GF-D8 (cell line): ENCODE results near the gene RAMACL.
"Not testable (repeated sequence)": the region's sequence is repeated elsewhere in the genome, so short reads cannot be mapped to it uniquely, and the experiment has no call there.

Experiments
- DNase-seq: peaks from one replicate; lab custom pipeline; 2025; lab: John Stamatoyannopoulos, UW

Gene RAMACL

DNA sequence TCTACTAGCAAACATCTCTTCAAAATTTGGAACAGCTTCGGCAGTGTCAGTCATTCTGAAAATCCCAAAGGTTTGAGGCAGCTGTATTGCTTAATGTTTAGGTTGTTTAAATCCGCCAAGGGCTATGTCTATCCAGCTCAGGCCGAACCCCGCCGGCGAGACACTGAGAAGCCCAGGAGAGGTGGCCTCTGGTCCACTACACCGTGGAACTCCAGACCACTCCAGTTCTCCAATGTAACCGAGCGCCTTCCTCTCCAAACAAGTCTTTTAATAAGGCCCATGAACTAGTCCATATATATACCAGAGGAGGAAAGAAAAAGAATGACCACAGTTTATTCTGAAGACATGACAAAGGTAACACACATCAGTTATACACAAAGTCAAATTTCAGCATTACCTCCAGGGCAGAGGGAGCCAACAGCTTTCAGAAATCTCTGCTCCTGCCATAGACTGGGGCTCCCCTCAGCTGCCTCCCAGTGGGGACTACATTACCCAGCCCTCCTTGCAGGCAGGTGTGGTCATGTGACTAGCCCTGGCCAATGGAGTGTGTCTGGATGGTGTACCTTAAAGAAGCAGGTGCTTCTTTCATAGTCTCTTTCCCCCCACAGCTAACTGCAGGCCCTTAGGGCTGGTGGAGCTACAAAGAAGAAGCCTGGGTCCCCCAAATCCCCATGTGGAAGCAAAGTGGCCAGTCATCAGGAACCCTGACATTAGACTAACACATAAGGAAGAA lies at the start of gene RAMACL:
Gene RAMACL (minus strand): TSS at position 255 of the 733 bp plus-strand sequence. CDS start 201 bp downstream, at position 54.
- DNase-seq: no peak

DNA sequence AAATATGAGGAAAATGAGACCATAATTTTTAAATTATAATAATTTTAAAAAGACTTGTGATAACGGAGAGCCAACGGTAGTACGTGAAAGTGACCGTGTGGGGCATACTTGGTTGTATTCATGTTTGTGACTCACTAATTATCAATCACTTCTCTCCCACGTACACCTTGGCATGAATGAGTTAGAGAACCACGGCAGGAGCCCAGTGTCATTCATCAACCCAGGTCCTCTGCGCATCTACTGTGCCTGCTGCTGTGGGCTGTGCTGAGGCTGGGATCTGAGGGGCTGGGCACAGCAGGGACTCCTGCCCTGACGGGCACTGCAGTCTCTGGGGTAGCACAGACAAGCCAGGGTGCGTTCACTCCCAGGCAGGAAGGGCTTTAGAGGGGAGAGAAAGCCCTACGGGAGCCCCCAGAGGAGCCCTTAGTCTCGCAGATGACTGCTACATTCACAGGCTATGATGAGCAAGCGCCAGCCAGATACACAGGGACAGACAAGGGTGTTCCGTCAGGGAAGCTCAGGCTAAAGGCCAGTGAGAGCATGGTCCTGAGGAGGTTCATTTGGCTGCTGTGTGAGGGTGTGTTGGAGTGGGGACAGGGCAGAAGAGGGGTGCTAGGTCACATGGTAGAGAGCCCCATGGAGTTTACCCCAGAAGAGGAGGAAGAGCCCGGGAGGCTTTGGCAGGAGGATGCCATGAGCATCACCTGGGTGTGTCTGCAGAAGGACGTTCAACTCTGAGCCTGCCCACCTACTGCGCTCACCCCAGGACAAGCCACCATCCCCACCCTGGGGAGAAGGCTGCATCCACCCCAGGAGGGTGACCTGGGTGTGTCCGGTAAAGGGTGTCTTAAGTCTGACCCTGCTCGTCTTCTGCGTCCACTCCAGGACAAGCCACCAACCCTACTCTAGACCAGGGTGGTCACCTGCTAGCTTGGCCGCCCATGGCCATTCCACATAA lies 48.8 kb upstream of the RAMACL start:
- DNase-seq: no peak

DNA sequence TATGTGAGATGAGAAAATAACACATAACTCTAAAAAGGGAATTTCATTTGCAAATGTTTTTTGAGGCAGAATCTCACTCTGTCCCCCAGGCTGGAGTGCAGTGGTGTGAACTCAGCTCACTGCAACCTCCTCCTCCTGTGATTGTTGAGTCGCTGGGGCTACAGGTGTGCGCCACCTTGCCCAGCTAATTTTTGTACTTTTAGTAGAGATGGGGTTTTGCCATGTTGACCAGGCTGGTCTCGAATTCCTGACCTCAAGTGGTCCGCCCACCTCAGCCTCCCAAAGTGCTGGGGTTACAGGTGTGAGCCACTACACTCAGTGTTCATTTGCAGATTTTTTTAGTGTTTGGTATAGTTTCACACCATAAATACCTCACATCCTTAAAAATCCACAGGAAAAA lies 48.1 kb upstream of the RAMACL start:
- not testable (repeated sequence) for DNase-seq

DNA sequence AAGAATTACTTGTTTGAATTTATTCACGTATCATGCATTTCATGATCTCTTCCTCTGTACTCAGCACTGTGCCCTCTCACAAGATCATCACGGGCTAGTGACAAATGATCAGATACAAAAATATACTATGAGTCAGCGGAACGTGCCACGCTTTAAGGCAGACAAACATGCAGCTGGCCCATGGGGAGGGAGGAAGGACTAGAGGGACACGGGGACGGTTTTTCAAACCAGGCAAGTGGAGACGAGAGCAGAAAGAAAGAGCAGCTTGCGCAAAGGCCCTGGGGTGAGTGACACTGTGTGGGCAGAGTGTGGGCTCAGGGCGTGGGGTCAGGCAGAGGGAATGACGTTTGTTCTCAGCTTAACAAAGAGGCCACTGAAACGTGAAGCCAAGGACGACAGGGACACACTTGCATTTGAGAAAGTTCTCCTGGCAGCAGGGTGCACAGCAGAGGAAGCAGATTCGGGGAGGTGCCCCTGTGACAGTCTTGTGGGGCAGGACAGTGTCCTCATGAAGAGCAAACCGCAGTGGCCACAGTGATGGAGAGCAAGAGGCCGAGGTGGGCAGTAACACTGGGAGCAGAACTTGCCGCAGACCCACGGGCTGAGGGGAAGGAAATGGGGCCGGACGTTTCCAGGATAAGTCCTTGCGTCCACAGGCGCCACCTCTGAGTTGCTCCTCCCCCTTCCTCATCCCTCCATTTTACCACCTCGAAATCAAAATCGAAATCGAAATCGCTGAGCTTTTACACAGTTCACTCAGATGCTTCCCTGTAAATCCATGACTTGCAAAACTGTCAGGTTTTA lies 47.5 kb upstream of the RAMACL start:
- no peak for DNase-seq

DNA sequence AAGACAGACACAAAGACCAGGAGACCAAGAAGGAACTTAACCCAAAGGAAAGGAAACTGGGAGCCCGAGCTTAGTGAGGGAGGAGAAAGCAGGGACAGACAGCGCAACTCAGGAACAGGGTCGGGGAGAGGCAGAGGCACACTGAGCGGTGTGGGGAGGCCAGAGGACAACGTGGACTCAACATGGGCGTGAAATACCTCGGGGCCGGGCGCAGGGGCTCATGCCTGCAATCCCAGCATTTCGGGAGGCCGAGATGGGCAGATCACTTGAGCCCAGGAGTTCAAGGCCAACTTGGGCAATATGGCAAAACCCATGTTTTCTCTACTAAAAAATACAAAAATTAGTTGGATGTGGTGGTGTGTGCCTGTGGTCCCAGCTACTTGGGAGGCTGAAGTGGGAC lies 46.3 kb upstream of the RAMACL start:
- no peak for DNase-seq

DNA sequence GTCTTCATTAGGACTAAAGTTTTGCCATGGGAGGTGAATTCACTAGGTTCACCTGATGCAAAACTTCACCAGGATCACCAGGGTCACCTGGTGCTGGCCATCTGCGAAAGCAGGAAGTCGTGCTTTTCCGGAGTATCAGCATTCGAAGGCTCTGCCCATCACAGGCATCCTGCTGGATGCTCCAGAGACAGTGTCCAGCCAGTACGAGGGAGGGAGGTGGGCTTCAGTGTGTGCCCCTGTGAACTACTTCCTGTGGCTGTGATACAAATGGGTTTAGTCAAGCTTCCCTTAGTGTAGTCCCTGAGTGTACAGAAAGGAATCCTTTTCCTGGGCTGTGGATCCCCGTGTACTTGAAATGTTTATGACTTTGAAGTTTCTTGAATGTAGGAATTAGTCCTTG lies 44.0 kb upstream of the RAMACL start:
- no peak for DNase-seq

DNA sequence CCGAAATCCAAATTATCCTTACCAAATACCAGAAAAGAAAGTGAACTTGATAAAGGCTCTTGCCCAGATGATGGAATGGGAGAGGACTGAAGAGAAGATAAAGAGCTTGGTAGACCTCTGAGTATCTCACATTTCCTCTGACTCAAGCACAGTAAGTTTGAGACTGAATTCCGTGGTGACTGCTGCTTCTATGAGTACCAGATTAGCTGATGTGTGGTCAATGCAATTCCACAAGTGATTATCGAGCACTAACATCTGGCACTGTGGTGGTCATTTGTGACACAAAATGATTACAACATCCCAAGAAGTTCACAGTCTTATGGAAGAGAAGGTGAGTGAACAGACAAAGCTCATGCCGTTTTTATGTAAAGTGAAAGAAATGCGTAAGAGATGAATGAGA lies 43.1 kb upstream of the RAMACL start:
- no peak for DNase-seq

DNA sequence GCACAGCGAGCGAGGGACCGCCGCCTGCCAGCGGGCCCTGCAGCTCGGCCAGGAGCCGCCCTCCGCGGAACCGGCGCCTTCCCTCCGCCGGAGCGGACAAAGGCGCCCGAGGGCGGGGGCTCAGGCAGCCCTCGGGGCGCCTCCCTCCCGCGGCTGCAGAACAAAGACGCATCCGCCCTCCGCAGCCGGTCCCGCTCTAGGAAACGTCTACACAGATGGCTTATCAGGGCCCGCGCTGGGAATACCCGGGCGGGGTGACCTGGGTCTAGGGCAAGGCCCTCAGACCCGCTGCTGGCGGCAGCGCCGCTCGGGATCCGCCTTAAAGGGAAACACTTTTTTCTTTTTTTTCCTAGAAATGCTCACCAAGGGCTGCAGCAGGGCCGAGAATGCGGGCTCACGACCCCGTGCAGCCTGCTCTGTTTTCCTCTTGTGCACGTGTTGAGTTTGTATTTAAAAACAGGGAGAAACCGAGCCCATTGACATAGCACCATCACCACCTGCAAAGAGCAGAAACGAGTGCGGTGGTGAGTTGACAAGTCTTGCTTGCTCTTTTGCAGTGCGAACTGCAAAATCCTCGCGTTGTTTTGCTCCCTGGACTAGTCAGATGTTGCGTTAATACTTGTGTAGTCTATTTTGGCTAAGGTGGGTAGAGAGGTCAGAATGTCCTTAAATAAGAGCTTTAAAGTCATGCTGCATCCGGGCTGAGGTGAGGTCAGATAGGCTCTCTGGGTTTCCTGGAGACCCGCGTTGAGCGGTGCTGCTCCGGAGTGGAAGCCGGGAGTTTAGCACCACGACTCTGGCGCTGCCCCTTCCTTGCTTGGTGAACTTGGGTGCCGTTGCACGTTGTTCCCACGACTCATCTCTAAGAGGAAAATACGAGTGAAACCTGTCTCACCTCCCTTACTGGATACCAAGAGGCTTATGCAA lies 41.7 kb upstream of the RAMACL start:
- DNase-seq: no peak

DNA sequence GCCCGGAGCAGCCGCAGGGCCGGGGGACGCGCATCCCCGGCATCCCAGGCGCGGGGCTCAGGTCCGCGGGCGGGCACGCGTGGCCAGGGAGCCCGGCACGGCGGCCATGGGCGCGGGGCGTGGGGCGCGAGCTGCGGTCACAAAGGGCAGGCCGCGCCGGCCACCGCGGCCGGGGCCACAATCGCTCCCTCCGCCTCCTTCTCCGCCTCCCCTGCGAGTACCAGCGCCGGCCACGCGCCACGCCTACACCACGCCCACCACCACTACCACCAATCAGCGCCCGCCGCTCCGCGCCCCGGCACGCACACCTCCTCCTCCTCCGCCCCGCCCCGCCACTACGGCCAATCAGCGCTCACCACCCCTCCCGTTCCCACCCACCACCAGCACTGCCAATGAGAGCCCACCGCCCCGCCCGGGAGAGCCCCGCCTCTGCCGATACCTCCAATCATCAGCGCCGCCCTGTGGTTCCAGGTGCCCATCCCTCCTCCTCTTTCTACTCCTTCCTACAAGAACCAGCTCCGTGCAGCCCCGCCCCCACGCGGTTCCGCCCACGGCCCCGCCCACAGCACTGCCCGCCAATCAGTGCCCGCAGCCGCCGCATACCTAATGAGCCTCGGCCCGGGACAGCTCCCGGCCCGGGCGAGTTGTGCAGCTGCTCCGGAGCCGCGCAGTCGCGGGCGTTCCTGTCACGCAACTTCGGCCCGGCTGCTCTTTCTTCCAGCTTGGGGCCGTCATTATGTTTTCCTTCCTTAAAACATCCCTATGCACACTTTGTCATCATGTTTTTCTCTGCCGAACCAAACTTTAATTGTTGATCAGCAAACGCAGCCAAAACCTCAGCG lies 40.8 kb upstream of the RAMACL start, which contains the start of gene RPS6KA2:
Gene RPS6KA2 (minus strand): TSS at position 219 of the 842 bp plus-strand sequence. CDS start 232 bp downstream, outside the sequence.
- DNase-seq: peak; percentile 88

DNA sequence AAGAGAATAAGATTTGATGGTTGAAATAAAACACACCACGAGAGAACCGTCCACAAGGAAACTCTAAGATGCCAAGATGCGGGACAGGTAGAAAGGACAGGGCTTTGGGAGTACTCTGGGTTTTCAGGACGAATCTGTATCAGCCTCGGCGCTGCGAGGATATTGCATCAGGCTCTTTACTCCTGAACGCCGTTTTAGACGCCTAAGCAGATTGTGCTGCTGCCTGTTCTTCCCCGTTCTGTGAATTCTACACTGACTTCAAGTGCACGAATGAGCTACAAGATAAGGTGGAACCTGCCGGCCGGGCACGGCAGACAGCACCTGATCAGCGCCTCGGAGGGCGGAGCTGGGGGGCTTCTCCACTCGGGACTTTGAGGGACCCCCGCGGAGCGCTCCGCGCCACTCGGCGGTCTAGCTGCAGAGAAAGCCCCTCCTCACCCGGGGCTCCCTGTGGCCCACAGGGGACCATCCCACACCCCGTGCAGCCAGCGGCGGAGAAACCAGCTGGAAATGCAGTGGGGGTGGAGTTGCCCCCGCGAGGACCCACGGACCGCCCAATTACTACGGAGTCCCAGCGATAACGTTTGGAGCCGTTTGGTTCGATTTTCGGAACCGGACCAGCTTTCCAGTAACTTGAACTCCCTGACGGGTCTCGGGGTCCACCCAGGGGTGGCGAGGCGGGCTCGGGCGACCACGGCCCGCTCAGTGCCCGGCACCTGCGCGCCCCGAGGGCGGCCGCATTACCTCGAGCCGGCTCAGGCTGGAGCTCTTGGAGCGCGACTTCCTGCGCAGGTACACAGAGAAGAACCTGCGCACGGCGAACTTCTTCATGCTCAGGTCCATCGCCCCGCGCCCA lies 39.9 kb upstream of the RAMACL start:
- no peak for DNase-seq

DNA sequence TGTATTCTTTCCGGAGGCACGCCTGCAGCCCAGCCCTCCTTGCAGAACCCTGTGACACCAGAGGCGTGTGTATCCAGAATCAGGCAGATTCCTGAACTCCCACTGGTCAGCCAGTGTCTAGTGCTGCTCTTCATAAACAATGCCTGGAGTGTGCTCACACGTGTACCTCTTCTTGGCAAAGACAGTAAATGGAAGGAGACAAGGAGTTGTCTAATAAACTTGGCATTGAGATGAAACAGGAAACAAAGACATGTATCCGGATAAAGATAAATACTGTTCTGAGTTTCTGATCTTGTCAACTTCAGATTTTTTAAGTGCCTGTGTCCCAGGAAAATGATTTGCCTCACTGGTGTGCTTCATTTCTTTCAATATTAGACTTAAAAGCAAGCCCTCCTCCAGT lies 38.9 kb upstream of the RAMACL start:
- no peak for DNase-seq

DNA sequence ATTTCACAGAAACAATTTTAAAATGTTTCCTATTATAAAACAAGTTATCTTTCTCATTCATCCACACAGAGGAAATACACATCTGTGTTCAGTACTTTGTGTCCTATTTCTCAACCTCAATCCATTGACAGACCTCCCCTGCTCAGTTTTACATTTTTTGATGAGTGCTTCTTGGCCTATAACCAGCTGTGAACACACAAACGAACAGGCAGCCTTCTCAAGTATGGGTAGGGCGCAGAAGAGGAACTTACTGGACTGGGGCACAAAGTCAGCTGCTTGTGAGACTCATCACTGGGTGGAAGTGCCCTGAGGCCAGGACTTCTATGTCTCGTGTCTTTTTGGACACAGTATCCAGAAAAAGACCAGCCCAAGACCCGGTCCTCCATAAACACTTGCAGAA lies 37.8 kb upstream of the RAMACL start:
- no peak for DNase-seq

DNA sequence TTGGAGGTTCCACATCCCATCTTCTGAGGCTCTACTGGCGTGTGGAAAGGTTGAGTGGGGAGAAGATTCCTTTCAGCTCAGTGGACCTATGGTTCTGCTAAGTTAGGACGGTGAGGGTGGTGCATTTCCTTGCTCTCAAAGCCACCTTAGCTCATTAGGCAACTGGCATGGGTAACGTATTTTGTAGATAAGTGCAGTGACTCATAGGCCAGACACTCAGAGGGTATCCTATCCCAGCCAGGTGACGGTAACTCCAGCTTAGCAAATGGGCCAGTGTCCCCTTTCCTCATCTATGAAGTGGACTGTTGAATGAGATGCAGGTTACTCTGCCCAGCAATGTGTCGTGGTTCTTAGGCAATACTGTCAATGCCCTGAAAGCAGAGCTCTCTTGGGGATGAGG lies 36.8 kb upstream of the RAMACL start:
- DNase-seq: no peak

DNA sequence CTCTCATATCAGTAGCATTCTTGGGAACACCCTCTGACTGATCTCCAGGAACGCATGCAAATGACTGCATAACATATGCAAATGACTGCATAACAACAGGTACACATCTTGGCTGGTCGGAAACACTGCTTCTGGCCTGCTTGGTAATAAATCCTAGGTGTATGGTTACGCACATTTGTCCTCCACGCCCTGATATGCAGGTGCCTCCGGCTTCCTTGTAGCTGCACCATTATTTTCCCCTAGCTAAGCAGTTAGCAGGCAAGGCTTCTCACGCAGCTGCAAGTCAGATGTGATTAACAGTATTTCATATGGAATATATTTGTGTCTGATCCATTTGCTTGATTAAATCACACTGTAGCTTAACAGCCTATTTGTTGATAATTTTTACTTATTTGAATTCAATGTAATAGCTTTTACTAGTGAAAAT lies 34.6 kb upstream of the RAMACL start:
- DNase-seq: no peak

DNA sequence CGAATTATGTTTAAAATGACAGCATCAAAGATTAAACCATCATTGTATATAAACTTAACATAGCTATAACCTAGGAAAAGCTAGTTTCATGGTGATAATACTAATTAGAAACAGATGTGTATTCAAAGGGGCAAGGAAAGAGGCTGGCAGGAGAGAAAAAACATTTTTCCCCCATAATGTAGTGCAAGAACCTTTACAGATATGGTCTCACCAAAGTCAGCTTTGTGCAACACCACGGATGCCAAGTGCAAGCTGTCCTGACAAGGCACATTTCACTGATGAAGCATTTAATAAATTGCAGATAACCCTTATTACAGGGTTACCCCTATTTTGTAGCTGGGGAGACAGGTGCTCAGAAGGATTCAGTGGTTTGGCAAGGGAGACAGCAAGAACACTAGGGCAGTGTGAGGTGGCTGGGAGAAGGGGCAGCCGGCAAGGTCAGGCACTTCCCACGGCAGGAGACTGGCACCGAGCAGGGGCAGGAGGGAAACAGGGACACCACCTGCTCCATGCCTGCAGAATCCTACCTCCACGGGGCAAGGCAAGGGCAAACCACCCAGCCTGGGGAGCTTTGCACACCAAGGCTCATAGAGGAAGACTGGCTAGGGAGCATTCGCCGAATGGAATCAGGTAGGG lies 34.1 kb upstream of the RAMACL start:
- DNase-seq: no peak

DNA sequence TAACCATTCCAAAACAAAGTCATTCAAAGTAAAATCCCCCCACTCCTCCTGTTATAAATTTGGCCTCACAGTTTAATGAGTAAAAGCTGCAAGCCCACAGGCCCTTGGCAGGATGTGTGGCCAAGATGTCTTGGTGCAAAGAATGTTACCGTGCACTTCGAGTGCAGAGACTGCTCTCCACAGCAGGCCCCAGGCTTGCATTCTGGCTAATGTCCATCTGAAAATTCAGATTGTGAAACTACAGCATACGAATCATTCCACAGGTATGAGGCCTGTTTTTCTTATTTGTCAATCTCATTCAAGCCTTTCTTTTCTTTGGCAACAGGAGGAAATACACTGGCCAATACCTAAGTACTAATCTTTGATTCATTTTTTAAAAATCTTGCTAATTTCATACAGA lies 33.4 kb upstream of the RAMACL start:
- DNase-seq: no peak

DNA sequence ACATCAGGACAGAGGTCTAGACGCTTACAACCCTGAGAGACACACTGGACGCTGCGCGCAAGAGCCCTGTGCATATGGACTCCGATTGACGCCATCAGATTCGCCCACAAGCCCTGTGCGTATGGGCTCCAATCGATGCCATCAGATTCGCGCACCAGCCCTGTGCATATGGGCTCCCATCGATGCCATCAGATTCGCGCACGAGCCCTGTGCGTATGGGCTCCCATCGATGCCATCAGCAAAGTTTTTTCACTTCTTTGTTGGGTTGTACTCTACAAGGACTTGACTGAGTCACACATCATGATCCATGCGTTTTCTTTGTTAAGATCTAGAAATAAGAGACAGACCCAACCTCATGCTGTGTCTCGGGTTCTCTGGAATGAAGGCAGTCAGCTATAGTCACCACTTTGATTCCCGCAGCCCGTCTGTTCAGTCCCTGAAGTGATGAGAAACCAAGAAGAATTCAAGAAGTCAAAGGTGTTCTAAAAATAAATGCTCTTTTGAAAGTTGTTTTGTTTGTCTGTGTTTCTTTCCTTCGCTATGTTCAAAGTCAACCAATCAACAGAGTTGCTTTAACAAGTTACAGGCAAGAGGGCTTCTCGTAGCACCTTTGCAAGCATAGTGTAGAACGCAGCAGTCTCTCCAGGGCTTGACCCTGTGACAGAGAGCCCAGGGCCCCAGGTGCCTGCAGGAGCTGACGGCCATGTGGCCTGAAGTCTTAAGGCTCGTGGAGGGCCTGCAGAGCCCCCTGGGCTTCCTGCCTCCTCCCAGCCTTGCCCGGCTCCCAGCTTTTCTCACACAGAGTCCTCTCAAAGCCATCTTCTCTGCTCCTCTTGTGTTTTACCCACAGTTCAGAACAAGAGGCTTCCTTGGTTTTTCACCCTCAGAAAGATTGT lies 32.6 kb upstream of the RAMACL start:
- no peak for DNase-seq

DNA sequence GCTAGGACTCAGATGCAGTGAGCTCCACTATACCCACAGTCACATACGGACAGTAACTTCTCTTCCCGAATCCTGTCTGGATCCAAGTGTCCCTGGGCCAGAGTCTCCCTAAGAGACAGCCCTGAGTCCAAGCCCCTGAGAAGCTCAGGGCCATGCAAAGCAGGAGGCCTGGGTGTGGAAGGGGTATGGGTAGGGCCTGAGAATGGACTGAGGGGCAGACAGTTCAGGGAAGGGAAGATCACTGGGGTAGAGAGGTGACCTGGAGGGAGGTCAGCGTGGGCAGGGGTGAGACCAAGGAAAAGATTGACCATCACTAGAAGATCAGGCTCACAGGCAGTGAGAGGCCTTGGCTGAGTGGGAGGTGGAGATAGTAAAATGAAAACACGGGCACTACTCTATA lies 31.8 kb upstream of the RAMACL start:
- no peak for DNase-seq
